ENCODE results near the gene OSBPL3.

OSBPL3 gene

DNA sequence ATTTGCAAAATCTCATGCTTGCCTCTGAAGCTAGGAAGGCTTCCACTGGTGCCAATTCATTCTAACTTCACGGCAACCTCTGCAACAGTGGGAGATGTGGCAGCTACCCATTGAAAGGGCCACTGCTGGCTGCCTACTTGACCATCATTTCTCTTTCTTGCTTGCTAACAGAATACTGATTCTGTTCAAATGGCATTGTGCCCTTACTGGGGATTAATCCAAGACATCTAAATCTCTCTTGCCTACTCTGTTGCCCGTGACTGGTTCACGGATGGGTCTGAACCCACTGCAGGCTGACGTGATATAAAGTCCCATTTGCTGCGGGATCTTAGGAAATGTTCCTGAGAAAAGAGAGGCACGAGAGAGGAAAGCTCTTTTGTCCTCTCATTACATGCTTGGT, 171.5 kb downstream of the OSBPL3 start:
- H3K4me3 ChIP-seq (ENCODE audit: low read depth, low read length): no peak overlapping the region
- TF ChIP-seq, protein P1, sequence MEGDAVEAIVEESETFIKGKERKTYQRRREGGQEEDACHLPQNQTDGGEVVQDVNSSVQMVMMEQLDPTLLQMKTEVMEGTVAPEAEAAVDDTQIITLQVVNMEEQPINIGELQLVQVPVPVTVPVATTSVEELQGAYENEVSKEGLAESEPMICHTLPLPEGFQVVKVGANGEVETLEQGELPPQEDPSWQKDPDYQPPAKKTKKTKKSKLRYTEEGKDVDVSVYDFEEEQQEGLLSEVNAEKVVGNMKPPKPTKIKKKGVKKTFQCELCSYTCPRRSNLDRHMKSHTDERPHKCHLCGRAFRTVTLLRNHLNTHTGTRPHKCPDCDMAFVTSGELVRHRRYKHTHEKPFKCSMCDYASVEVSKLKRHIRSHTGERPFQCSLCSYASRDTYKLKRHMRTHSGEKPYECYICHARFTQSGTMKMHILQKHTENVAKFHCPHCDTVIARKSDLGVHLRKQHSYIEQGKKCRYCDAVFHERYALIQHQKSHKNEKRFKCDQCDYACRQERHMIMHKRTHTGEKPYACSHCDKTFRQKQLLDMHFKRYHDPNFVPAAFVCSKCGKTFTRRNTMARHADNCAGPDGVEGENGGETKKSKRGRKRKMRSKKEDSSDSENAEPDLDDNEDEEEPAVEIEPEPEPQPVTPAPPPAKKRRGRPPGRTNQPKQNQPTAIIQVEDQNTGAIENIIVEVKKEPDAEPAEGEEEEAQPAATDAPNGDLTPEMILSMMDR (IDR thresholded peaks at IDR 0.05; ENCODE audit: low read depth, low read length): no peak

DNA sequence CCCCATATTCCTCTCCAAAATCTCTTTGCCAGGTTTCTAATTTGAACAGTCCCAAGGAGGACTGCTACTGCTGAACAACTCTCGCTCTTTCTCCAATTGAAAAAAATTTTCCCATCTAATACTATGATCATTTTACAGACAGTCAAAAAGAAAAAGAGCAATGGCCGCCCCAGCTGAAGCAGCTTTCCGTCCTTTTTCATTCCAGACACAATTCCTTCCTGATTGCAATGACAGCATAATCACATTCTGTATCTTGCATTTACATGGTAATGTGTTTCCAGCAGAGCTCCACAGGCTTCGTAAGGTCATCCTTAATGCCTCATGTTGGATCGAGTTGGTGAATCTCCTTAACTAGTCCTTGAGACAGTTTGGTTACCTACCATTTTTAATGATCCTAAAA, 177.7 kb downstream of the OSBPL3 start:
- TF ChIP-seq, protein P1 (IDR thresholded peaks at IDR 0.05; ENCODE audit: low read depth, low read length): no peak

DNA sequence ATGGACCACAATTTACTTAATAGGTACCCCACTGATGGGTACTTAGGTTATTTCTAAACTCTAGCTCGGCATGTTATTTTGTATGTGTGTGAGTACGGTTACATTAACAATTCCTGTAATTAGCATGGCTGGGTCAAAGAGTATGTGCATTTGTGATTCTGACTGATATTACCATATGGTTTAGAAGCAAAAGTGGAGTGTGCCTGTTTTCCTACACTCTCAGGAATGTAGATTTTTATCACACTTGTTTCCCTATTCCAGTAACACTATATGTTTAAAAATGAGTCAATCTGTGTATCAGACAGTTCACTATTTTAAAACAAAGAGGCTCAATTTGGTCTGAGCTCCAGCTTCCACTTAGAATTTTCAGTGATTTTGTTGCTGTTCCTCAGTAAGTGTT, 178.1 kb downstream of the OSBPL3 start:
- TF ChIP-seq, protein P1 (IDR thresholded peaks at IDR 0.05; ENCODE audit: low read depth, low read length): no peak
- H3K4me3 ChIP-seq (ENCODE audit: low read depth, low read length): no peak overlapping the region

More for the DNA sequence above, 177.7 kb downstream of the OSBPL3 start:
- H3K4me3 ChIP-seq (ENCODE audit: low read depth, low read length): no peak overlapping the region

DNA sequence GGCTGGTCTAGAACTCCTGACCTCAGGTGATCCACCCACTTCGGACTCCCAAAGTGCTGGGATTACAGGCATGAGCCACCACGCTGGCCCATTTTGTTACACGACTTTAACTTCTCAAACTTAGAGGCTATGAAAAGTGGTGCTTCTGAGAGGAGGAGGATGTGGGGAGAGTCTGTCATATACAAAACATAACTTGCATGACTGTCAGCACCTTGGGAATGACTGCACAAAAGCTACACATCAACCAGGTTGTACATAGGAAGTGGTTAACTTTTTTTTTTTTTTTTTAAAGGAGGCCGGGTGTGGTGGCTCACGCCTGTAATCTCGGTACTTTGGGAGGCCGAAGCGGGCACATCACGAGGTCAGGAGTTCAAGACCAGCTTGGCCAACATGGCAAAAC, 179.3 kb downstream of the OSBPL3 start:
- TF ChIP-seq, protein P1 (IDR thresholded peaks at IDR 0.05; ENCODE audit: low read depth, low read length): no peak

DNA sequence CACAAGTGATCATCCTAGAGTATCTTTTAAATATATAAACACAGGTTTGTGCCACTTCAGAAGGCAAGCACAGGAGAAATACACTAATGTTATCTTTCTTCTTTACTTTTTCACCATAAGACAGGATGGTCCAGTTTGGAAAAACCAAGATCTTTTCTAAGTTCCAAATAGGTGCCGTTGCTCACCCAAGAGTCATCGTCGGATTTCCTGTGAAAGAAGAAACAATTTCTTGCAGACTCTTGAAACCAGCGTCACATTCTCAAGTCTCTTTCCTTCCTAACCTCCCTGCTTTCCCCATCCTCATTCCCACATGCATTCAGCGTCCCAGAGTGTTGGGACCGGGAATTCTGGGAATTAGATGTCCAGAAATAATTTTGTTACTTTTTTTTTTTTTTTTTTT, 179.9 kb downstream of the OSBPL3 start:
- TF ChIP-seq, protein P1 (IDR thresholded peaks at IDR 0.05; ENCODE audit: low read depth, low read length): no peak
- H3K4me3 ChIP-seq (ENCODE audit: low read depth, low read length): no peak overlapping the region

More for the DNA sequence above, 179.3 kb downstream of the OSBPL3 start:
- no peak overlapping the region for H3K4me3 ChIP-seq (ENCODE audit: low read depth, low read length)

DNA sequence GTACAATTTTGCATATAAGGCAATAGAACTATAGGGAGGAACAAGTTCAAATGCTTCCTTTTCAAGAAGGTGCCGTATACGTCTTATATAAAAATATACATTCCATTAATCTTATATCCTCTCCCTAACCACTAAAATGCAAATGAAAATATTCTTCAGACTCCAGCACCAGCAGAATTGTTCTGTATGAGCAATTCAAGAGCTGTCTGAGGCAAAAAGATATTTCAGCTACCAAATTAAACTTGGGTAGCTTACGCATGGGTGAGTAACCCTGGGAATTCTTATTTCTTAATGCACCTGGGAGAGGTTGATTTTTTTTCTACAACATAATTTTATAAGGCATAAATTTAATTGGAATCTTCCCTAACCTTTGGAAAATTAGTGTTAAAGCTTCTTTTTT, 180.5 kb downstream of the OSBPL3 start:
- TF ChIP-seq, protein P1 (IDR thresholded peaks at IDR 0.05; ENCODE audit: low read depth, low read length): no peak
- H3K4me3 ChIP-seq (ENCODE audit: low read depth, low read length): no peak overlapping the region

DNA sequence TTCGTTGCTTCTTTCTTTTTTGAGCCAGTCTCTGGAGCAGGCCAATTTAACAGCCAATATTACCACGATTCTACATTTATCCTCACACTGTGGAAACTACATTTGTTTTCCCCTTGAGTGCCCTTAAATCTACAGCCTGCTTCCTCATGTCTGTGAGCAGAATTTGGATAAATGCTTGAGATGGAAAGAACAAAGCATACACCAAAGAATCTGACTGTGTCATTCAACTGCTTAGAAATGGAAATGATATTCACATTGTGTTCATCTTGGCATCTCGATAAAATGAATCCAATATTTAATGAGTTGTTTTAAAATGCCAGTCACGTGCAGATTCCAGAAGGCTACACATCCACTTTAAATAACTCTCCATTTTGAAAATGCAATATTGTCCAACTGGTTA, 181.7 kb downstream of the OSBPL3 start:
- H3K4me3 ChIP-seq (ENCODE audit: low read depth, low read length): no peak overlapping the region
- TF ChIP-seq, protein P1 (IDR thresholded peaks at IDR 0.05; ENCODE audit: low read depth, low read length): no peak
